Loucy (cell line): ENCODE data around the gene SLC39A11.

ENCODE experiments used
- H2AFZ ChIP-seq: fragments of 200-600 bp; sonication (generic); 2 replicates; pipeline ENCODE4 v1.6.0; 2016; ENCODE audit warnings: antibody characterized with exemption, mild to moderate bottlenecking, low read length, moderate library complexity
- H3F3A ChIP-seq: fragments of 200-600 bp; 2 replicates; pipeline ENCODE4 v1.6.0; 2016; ENCODE audit warnings: antibody characterized with exemption, low read depth, mild to moderate bottlenecking
- H3K27me3 ChIP-seq: fragments of 200-600 bp; sonication (generic); 2 replicates; pipeline ENCODE4 v1.6.1; 2014; ENCODE audit warnings: low read length, mild to moderate bottlenecking; ENCODE audit not compliant: insufficient read depth, poor library complexity, severe bottlenecking
- H3K36me3 ChIP-seq: fragments of 200-600 bp; sonication (generic); 2 replicates; pipeline ENCODE4 v1.6.1; 2016; ENCODE audit warnings: low read length; ENCODE audit not compliant: insufficient read depth
- H3K4me1 ChIP-seq: fragments of 200-600 bp; sonication (generic); 2 replicates; pipeline ENCODE4 v1.5.1; 2014; ENCODE audit warnings: low read length, mild to moderate bottlenecking; ENCODE audit not compliant: insufficient read depth, poor library complexity, severe bottlenecking
- H3K4me2 ChIP-seq: fragments of 200-600 bp; sonication (generic); 2 replicates; pipeline ENCODE4 v1.6.0; 2014; ENCODE audit warnings: antibody characterized with exemption, low read length, low read depth, mild to moderate bottlenecking; ENCODE audit not compliant: poor library complexity, severe bottlenecking
- H3K4me3 ChIP-seq: fragments of 200-600 bp; sonication (generic); 2 replicates; pipeline ENCODE4 v1.5.1; 2014; ENCODE audit warnings: low read length, mild to moderate bottlenecking, mixed read lengths; ENCODE audit not compliant: poor library complexity, severe bottlenecking
- H3K79me2 ChIP-seq: fragments of 200-600 bp; sonication (generic); 2 replicates; pipeline ENCODE4 v1.6.1; 2014; ENCODE audit warnings: low read length; ENCODE audit not compliant: insufficient read depth
- H3K9ac ChIP-seq: fragments of 200-600 bp; sonication (generic); 2 replicates; pipeline ENCODE4 v1.6.0; 2014; ENCODE audit warnings: mild to moderate bottlenecking, low read depth, low read length, moderate library complexity; ENCODE audit not compliant: poor library complexity, severe bottlenecking
- H3K9me2 ChIP-seq: fragments of 200-600 bp; sonication (generic); replicated peaks from 2 replicates; pipeline ENCODE4 v1.6.1; 2016; ENCODE audit warnings: low read depth, low read length, mixed read lengths
- H3K9me3 ChIP-seq: fragments of 200-600 bp; sonication (generic); 2 replicates; pipeline ENCODE4 v1.6.1; 2014; ENCODE audit warnings: mild to moderate bottlenecking, antibody characterized with exemption, low read length, low read depth; ENCODE audit not compliant: insufficient read depth
- H4K20me1 ChIP-seq: fragments of 200-600 bp; sonication (generic); 2 replicates; pipeline ENCODE4 v1.6.0; 2014; ENCODE audit warnings: antibody characterized with exemption, low read length, mild to moderate bottlenecking; ENCODE audit not compliant: insufficient read depth, poor library complexity, severe bottlenecking
- EZH2phosphoT487 ChIP-seq: fragments of 200-600 bp; IDR thresholded peaks from 2 replicates; pipeline ENCODE4 v1.6.1; 2018; ENCODE audit warnings: antibody characterized with exemption, mild to moderate bottlenecking, moderate library complexity, borderline replicate concordance
- TF ChIP-seq, protein P1 (sequence below): fragments of 200-600 bp; sonication (generic); conservative IDR thresholded peaks from 2 replicates; pipeline ENCODE4 v1.5.1; 2014; ENCODE audit warnings: mild to moderate bottlenecking, antibody characterized with exemption, low read length

SLC39A11 gene

DNA sequence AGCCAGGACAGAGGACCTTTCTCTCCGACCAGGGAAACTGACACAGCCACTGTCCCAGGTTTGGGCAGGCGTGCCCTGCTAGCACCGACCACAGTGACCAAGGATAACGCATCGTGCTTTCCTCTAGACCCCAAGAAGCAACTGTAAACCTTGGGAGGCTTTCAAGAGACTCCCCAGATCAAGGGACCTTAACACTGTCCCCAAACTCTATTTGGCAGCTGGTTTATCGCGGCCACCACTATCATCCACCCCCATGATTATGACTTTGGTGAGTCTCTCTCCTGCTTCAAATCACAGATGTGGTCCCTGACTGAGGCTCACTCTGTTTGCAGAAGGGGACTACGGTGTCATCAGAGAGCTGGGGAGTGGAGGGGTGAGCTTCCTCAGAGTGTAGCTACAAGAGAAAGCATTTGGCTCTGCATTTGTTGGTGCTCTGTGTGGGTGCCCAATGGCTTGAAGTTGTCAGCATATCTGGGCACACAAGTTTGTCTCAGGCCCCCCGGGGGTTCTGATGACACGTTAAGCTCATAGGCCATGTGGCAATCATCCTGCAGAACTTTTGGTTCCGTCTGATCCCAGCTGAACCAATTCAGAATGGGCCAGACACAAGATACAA lies 408.0 kb downstream of the SLC39A11 start:
- no peaks in the 10 kb centered on the region for H3F3A ChIP-seq
- no peaks in the 10 kb centered on the region for H3K9me2 ChIP-seq
- no peak overlapping the region for H3K9ac ChIP-seq
- H4K20me1 ChIP-seq, result no peaks in the 10 kb centered on the region
- H3K9me3 ChIP-seq, result no peaks in the 10 kb centered on the region
- no peaks in the 10 kb centered on the region for H3K27me3 ChIP-seq
- TF ChIP-seq, protein P1, sequence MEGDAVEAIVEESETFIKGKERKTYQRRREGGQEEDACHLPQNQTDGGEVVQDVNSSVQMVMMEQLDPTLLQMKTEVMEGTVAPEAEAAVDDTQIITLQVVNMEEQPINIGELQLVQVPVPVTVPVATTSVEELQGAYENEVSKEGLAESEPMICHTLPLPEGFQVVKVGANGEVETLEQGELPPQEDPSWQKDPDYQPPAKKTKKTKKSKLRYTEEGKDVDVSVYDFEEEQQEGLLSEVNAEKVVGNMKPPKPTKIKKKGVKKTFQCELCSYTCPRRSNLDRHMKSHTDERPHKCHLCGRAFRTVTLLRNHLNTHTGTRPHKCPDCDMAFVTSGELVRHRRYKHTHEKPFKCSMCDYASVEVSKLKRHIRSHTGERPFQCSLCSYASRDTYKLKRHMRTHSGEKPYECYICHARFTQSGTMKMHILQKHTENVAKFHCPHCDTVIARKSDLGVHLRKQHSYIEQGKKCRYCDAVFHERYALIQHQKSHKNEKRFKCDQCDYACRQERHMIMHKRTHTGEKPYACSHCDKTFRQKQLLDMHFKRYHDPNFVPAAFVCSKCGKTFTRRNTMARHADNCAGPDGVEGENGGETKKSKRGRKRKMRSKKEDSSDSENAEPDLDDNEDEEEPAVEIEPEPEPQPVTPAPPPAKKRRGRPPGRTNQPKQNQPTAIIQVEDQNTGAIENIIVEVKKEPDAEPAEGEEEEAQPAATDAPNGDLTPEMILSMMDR, result no peak
- TF ChIP-seq EZH2phosphoT487, result no peak
- H3K4me2 ChIP-seq, result no peak overlapping the region
- H3K36me3 ChIP-seq, result no peaks in the 10 kb centered on the region
- no peak overlapping the region for H3K4me3 ChIP-seq
- no peaks in the 10 kb centered on the region for H3K79me2 ChIP-seq
- H3K4me1 ChIP-seq, result no peaks in the 10 kb centered on the region
- H2AFZ ChIP-seq, result no peak overlapping the region

DNA sequence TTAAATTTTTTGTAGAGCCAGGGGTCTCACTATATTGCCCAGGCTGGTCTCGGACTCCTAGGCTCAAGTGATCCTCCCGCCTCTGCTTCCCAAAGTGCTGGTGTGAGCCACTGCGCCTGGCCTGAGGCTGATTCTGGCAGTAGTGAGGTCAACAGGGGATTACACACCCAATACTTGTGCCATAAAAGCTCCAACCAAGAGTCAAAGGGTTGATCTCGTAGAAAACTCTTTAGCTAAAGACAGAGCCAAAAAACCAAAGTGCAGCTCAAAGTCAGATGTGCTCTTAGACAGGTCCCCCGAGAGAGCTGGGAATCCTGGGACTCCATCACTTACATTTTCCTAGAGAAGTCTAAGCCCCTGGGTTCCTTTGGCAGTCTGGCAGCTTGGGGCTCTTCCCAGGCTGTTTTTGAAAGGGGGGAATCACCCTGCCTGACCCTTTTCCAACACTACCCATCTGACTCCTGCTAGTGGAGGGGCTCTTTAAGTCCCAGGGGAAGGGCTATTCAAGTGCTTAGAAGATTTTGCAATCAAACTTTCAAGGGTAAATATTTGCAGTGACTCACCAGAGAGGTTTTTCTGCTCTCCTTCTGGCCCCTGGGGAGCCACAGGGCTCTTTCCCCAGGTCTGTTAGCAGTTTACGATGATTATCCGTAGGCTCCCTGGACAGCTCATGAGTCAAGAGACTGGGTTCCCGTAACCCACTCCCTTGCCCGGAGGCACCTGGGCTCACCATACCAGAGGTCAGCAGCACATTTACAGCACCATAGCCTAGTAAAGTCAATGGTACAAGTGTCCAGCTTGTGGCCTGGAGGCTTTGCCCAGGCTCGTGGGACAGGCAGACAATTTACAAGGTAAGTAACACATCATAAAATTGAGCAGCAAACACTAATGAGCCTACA lies 408.7 kb downstream of the SLC39A11 start:
- TF ChIP-seq, protein P1, result no peak
- TF ChIP-seq EZH2phosphoT487, result no peak
- H3K4me3 ChIP-seq, result no peak overlapping the region
- no peak overlapping the region for H2AFZ ChIP-seq

DNA sequence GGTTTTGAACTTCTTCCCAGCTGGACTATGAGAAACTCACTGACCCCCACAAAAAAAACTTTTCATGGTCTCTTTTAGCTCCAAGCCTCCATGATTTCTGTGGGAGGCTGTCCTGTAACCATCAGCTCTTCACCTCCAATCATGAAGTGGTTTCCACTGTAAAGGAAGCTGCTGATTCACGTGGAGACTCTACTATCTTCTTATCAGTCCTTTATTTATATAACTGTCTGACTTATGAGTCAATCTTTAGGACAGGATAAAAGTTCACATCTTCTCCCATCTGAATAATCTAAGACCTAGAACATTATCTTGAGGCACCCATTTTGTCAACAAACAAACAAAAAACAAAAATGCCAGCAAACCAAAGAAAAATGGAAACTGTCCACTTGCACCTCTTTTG lies 409.9 kb downstream of the SLC39A11 start:
- no peak overlapping the region for H3K4me3 ChIP-seq
- H3K4me1 ChIP-seq, result no peaks in the 10 kb centered on the region

More for the DNA sequence above, 408.7 kb downstream of the SLC39A11 start:
- Histone ChIP-seq H3K9me3 (no peaks in the 10 kb centered on the region), H3K9ac (no peak overlapping the region), H3K79me2 (no peaks in the 10 kb centered on the region), H3K9me2 (no peaks in the 10 kb centered on the region), H3K4me2 (no peak overlapping the region), H3K27me3 (no peaks in the 10 kb centered on the region), H3K36me3 (no peaks in the 10 kb centered on the region), H4K20me1 (no peaks in the 10 kb centered on the region), H3K4me1 (no peaks in the 10 kb centered on the region), H3F3A (no peaks in the 10 kb centered on the region)

More for the DNA sequence above, 409.9 kb downstream of the SLC39A11 start:
- TF ChIP-seq, protein P1, result no peak
- TF ChIP-seq EZH2phosphoT487, result no peak
- Histone ChIP-seq H3K27me3 (no peaks in the 10 kb centered on the region), H3K9ac (no peak overlapping the region), H3F3A (no peaks in the 10 kb centered on the region), H2AFZ (no peak overlapping the region), H3K4me2 (no peak overlapping the region), H3K9me2 (no peaks in the 10 kb centered on the region), H4K20me1 (no peaks in the 10 kb centered on the region), H3K36me3 (no peaks in the 10 kb centered on the region), H3K9me3 (no peaks in the 10 kb centered on the region), H3K79me2 (no peaks in the 10 kb centered on the region)
